ENCODE measurements around the gene COL20A1.

- no peak for TF ChIP-seq CTCF (IDR thresholded peaks at IDR 0.05)
- no peak for TF ChIP-seq POLR2AphosphoS5 (IDR thresholded peaks at IDR 0.05)
- TF ChIP-seq POLR2A (IDR thresholded peaks at IDR 0.05), result no peak
- TF ChIP-seq EP300 (IDR thresholded peaks at IDR 0.05), result no peak
Measured at GRCh38 chr20:63246490-63247288, 46.3 kb upstream of the COL20A1 start.

All from sigmoid colon (tissue), 4 donors.